GM12891 (cell line): ENCODE measurements around the gene MAP1B.

Experiments
- DNase-seq: peaks from one replicate; pipeline ENCODE4 v3.0.0; 2011; ENCODE audit warnings: low spot score; ENCODE audit not compliant: insufficient read length
- FAIRE-seq: peaks from 2 replicates; lab custom pipeline; 2011; peaks lifted over from hg19 to GRCh38; lab: Jason Lieb, UNC
- PAX5 ChIP-seq: IDR thresholded peaks from 2 replicates; pipeline ENCODE4 v1.6.1; 2011; ENCODE audit warnings: low read length, moderate library complexity, mild to moderate bottlenecking; ENCODE audit not compliant: insufficient read depth, severe bottlenecking
- POLR2A ChIP-seq: IDR thresholded peaks from 2 replicates; pipeline ENCODE4 v1.6.1; 2011; ENCODE audit warnings: low read depth, low read length, control low read depth
- POLR2AphosphoS5 ChIP-seq: IDR thresholded peaks from 2 replicates; pipeline ENCODE4 v1.6.1; 2011; ENCODE audit warnings: low read depth, low read length, control low read depth
- POU2F2 ChIP-seq: IDR thresholded peaks from 2 replicates; pipeline ENCODE4 v1.6.1; 2011; ENCODE audit warnings: low read depth, mild to moderate bottlenecking, control low read depth, low read length, moderate library complexity
- SPI1 ChIP-seq: IDR thresholded peaks from 2 replicates; pipeline ENCODE4 v1.6.1; 2011; ENCODE audit warnings: low read depth, low read length, control low read depth
- TAF1 ChIP-seq: IDR thresholded peaks from 2 replicates; pipeline ENCODE4 v1.6.1; 2011; ENCODE audit warnings: low read depth, low read length, control low read depth

MAP1B gene

DNA sequence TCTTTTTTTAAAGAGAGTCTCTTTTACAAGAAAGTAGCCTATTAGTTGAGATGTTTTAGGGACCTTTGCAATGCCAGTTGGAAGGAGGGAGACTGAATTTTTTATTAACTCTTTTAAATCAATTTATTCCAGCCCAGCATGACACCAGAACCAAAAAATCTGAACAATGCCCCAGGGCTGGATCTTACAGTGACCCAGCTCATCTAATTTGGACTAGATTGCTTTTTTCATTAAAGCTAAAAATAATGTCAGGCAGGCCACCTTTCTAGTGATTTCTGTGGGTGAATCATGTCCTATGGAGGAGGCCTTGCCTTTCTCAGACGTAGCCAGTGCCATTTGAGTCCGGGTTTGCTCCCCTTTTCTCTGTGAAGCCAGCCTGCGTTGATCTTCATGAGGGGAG, 38.8 kb downstream of the MAP1B start:
- no peak for FAIRE-seq
- TF ChIP-seq PAX5 (no peak), POU2F2 (no peak), SPI1 (no peak), TAF1 (no peak), POLR2A (no peak), POLR2AphosphoS5 (no peak)
- DNase-seq = no peak

DNA sequence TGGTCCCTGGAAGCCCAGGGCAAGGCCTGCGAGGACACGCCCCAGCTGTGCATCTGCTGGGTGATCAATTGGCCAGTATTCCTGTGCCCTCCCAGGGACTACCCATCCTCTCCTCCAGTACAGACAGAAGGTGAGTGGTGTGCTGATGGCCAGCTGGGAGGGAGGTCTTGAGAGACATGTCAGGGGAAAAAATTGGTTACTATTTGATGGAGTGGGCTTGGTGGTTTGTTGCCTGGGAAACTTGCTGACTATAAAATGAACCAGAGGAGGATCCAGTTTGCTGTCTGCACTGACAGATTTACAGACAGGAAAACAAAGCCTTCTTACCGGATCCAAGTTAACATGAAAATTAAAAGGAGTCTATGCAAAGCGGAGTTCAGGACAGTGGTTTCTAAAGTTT, 40.3 kb downstream of the MAP1B start:
- DNase-seq (no peak), FAIRE-seq (no peak)
- TF ChIP-seq POLR2A (no peak), POU2F2 (no peak), TAF1 (no peak), PAX5 (no peak), SPI1 (no peak), POLR2AphosphoS5 (no peak)

DNA sequence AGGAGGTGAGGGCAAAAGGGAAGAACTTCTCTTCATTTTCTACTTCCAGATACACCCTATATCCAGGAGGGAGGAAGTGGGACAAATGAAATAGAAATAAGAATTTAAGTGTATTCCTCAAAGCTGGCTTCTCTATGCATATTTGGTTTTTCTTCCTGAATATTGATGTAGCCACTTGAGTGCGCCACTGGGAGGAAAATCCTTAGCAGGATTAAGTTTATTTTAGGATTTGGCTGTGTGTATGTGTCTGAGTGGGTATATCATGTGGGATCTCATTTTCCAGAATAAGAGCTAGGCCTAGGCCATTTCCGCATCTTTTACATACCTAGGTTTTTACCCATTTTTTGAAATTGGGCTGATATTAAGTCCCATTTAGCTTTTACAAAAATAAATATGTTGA, 42.5 kb downstream of the MAP1B start:
- no peak for DNase-seq
- TF ChIP-seq TAF1 = no peak
- TF ChIP-seq POU2F2 = no peak
- TF ChIP-seq POLR2A = no peak
- no peak for TF ChIP-seq SPI1
- no peak for TF ChIP-seq PAX5
- no peak for TF ChIP-seq POLR2AphosphoS5
- FAIRE-seq = no peak

DNA sequence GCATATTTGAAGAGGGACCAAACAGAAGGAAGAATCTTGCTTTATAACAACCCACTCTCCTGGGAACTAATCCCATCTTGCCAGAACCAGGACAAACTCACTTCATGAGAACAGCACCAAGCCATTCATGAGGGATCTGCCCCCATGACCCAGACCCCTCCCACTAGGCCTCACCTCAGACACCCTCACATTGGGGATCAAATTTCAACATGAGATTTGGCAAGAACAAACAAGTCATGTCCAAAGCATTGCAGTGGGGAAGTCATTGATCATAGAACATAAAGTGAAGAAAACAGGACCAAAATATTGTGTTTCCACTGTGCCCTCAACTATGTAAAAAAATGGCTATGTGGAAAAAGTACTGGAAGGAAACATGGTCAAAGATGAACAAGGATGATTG, 43.9 kb downstream of the MAP1B start:
- TF ChIP-seq POLR2AphosphoS5 (no peak), SPI1 (no peak), POLR2A (no peak), PAX5 (no peak), TAF1 (no peak)
- no peak for FAIRE-seq
- no peak for DNase-seq

DNA sequence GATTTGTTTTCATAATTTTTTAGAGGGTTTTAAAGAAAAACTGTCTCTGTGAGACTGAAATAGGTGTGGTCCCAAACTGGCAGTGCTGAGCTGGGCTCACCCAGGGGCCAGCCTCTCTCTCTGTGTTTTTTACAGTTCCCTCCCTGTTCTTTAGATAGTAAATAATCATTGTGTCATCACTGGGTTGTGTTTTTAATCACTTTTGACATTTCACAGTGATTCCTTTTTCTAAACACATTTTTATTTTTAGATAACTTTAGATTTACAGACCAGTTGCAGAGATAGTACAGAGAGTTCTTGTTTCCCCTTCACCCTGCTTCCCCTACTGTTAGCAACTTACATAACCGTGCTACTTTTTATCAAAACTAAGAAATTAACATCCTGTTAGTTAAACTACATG, 44.4 kb downstream of the MAP1B start:
- DNase-seq (no peak), FAIRE-seq (no peak)
- TF ChIP-seq PAX5 (no peak), POLR2A (no peak), POU2F2 (no peak), POLR2AphosphoS5 (no peak), TAF1 (no peak), SPI1 (no peak)

DNA sequence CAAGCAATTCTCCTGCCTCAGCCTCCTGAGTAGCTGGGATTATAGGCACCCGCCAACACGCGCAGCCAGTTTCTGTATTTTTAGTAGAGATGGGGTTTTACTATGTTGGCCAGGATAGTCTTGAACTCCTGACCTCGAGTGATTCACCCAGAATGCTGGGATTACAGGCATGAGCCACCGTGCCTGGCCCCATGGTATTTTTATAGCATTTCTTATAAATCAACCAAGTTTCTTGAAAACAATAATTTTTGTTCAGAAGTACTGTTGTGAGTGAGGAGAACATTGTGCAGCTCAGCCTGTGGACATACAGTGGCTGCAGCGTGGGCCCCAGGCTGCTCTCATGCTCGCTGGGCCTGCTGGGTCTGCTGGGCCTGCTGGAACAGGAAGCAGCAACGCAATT, 45.3 kb downstream of the MAP1B start:
- TF ChIP-seq POU2F2 (no peak), PAX5 (no peak), TAF1 (no peak), SPI1 (no peak), POLR2AphosphoS5 (no peak), POLR2A (no peak)
- no peak for DNase-seq
- FAIRE-seq = no peak

DNA sequence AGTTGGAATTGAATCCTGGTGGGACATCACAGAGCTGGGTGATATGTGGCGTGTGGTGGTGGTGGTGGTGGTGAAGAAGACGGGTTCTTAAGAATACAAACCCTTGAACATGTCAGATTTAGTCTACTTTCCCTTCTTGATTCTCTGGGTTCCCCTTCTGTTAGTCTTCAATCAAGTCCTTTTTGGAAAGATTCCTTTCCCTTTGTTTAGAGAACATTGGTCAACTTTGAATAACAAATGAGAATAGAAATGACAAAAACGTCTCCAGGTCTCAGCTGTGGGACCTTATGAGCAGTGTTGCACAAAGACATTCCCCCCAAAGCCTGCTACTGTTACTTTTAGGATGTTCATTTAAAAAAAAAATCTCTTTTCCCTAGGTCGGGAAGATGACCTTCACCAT, 46.3 kb downstream of the MAP1B start:
- no peak for TF ChIP-seq SPI1
- TF ChIP-seq TAF1 = no peak
- TF ChIP-seq POLR2A = no peak
- no peak for TF ChIP-seq POLR2AphosphoS5
- no peak for TF ChIP-seq POU2F2
- no peak for TF ChIP-seq PAX5
- no peak for DNase-seq
- no peak for FAIRE-seq

DNA sequence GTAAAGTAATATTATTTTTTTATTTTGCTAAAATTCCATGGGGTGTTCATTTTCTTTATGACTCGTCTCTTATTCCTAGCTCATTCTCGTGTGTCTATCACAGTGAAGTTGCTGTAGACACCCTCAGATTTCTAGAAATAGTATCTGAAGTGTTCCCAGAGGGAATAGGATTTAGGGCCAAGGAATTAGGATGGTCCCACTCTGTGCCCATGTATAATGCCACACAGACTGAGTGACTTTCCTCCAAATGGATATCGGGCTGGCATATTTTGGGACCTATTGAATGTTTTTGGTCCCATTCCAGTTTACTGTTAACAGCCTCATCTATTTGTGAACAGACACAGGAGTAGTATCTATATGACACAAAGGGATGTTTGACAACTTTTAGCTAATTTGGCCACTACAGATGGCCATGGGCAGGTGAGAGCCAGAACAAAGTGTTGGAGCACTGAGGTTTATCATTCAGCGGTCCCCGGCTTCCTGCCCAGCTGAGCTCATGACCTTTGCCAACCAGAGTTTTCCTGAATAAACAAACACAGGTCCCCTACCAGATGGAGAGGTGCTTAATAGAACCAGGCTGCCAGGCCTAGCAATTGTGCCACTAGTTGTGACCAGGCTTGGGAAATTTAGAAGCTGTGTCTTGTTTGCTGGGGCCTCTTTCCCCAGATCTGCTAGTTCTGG, 46.9 kb downstream of the MAP1B start:
- DNase-seq (no peak), FAIRE-seq (no peak)
- TF ChIP-seq POU2F2 (no peak), TAF1 (no peak), POLR2A (no peak)

DNA sequence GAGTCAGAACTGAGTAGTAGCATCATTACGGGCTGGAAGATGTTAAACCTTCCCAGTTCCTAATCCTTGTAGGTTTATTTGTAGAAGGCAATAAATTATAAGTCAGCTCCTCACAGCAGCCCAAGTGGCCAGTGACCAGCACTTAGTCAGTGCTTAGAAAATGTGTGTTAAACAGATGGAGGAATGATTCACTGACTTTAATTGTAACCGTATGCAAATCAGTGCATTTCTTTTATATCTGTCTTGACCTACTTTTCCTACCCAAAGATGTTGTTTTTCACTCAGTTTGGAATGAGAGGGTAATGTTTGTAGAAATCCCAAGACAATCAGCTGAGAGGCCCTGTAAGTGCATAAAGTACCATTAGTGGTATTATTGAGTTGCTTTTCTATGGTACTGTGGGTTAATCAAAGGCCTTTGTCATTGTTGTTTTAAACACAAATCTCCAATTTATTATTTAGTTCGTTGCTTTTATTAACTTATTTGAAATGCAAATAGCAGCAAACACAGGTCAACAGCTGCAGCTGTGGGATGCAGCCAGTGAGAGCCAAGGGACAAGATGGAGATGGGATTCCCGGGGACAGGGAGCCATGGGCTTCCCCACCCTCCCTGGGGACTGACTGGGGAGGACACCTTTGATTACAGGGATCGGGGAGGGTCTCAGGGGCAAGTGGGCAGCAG, 49.8 kb downstream of the MAP1B start:
- no peak for DNase-seq
- no peak for FAIRE-seq
- no peak for TF ChIP-seq POLR2A
- no peak for TF ChIP-seq POU2F2
- TF ChIP-seq POLR2AphosphoS5 = no peak
- no peak for TF ChIP-seq PAX5
- no peak for TF ChIP-seq SPI1
- TF ChIP-seq TAF1 = no peak

DNA sequence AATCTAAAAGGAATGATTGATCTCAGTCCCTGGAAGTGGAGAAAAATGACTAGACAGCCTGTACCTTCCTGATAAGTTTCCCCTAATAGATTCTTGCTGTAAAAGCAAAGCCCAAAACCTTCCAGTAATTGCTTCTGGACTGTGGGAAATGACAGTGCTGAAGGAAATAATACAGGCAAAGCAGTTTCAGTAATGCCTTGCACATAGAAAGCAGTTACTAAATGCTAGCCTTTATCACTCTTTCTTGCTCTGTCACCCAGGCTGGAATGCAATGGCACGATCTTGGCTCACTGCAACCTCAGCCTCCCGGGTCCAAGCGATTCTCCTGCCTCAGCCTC, 50.3 kb downstream of the MAP1B start:
- no peak for TF ChIP-seq POLR2AphosphoS5
- no peak for TF ChIP-seq POLR2A
- no peak for TF ChIP-seq POU2F2
- TF ChIP-seq PAX5 = no peak
- no peak for TF ChIP-seq SPI1
- no peak for TF ChIP-seq TAF1
- FAIRE-seq (no peak), DNase-seq (no peak)
